Kidney (tissue), 14 donors: ENCODE data around the gene TDP1. TPM values are rescaled to one million over a fixed set of nuclear protein-coding genes. Genes with fewer than 3 reads are reported as not detected.

ENCODE experiments used
- DNase-seq, 5 donors: peaks; one replicate each; pipeline ENCODE4 v3.0.0-alpha.2; 2013 to 2020
- FAIRE-seq: peaks from 2 replicates; lab custom pipeline; 2012; peaks lifted over from hg19 to GRCh38; lab: Jason Lieb, UNC
- H3K27ac ChIP-seq, 2 donors: one replicate each; pipeline ENCODE4 v1.7.0; 2013; ENCODE audit warnings: low read depth in 2 of 2, low read length in 2 of 2, inconsistent platforms in 1 of 2
- H3K27me3 ChIP-seq: one replicate; pipeline ENCODE4 v1.7.1; 2013; ENCODE audit warnings: low read length, inconsistent platforms; ENCODE audit not compliant: control insufficient read depth, insufficient read depth
- H3K36me3 ChIP-seq, 3 donors: one replicate each; pipeline versions ENCODE4 v1.7.0 to v1.7.1; 2013; ENCODE audit warnings: low read length in 3 of 3, control low read depth in 1 of 3, inconsistent platforms in 1 of 3; ENCODE audit not compliant: insufficient read depth in 3 of 3, control insufficient read depth in 2 of 3
- H3K4me1 ChIP-seq, 3 donors: one replicate each; pipeline versions ENCODE4 v1.7.0 to v1.7.1; 2013; ENCODE audit warnings: low read length in 3 of 3, inconsistent platforms in 1 of 3, low read depth in 1 of 3; ENCODE audit not compliant: control insufficient read depth in 2 of 3, insufficient read depth in 2 of 3
- H3K4me3 ChIP-seq, 3 donors: one replicate each; pipeline versions ENCODE4 v1.7.0 to v1.8.1; 2013; ENCODE audit warnings: low read length in 3 of 3, control low read depth in 1 of 3, inconsistent platforms in 1 of 3
- H3K9ac ChIP-seq, 3 donors: one replicate each; pipeline versions ENCODE4 v1.7.0 to v1.7.1; 2013; ENCODE audit warnings: low read length in 3 of 3, control low read depth in 1 of 3, inconsistent platforms in 1 of 3
- H3K9me3 ChIP-seq, 3 donors: one replicate each; pipeline versions ENCODE4 v1.7.0 to v1.7.1; 2013; ENCODE audit warnings: low read length in 3 of 3, control low read depth in 1 of 3, inconsistent platforms in 1 of 3; ENCODE audit not compliant: control insufficient read depth in 2 of 3, insufficient read depth in 1 of 3
- CTCF ChIP-seq: IDR thresholded peaks from 3 replicates; pipeline ENCODE4 v1.5.1; 2012; ENCODE audit warnings: mild to moderate bottlenecking, moderate library complexity, borderline replicate concordance; ENCODE audit not compliant: insufficient read depth; ENCODE audit errors: extremely low read depth
- intact Hi-C: fragments of 100-400 bp; cut with DNase I; formaldehyde crosslinking; loops from one replicate; pipeline ENCODE4 v1.11.1; 2022
- polyA plus RNA-seq: library from polyadenylated mRNA; stranded (reverse); fragments of 350-450 nt; fragmentation: Illumina TruSeq; extraction: RNeasy Lipid Tissue Mini Kit (QIAGEN cat#74804); gene quantifications from one replicate; pipeline ENCODE4 v1.2.3, GENCODE V29; 2014; ENCODE audit warnings: low read depth, low replicate concordance; ENCODE audit not compliant: insufficient read depth
- total RNA-seq: library from RNA; stranded (reverse); fragmentation: NEBNext Ultra II Directional; extraction: Animal tissue kit (Norgen Biotek cat#: 25700); gene quantifications from one replicate; pipeline ENCODE4 v1.2.1, GENCODE V29; 2021
- donor health status: control.
- donor health status: control.
- donor health status: control.
- donor health status: control.
- donor health status: control.
- donor health status: DM: yes; HTN: yes; CAD: no.
- donor health status: Normal renal cell carcinoma (clear cell type).

Gene TDP1
- total and polyA plus RNA-seq, 2 donors from 2014 or later = 4.8 to 15.7 TPM

- TF ChIP-seq CTCF = peak; percentile 87
- FAIRE-seq (peak; percentile 96), DNase-seq (peak in 4 of 5 donors; percentile 51 to 86 (median 76))
- intact Hi-C loops = loop anchor here (10.0 kb wide), 1 partner anchor 890 kb away; no protein-coding TSS in a partner anchor
- H3K27ac ChIP-seq = no peak overlapping the region
- no peaks in the 10 kb centered on the region for H3K36me3 ChIP-seq
- H3K27me3 ChIP-seq = no peaks in the 10 kb centered on the region
- H3K9ac ChIP-seq = no peak overlapping the region
- no peaks in the 10 kb centered on the region for H3K9me3 ChIP-seq
- H3K4me3 ChIP-seq = peak overlapping the region in 1 of 3 donors; percentile 35
- peaks cover 0 to 12% (median 5%) of the 10 kb centered on the region in 3 donors for H3K4me1 ChIP-seq
Measured at GRCh38 chr14:89915114-89915878, 40.4 kb upstream of the TDP1 start.

GRCh38 chr14:89918721-89919120 lies 37.0 kb upstream of the TDP1 start:
- no peak overlapping the region for H3K4me3 ChIP-seq
- intact Hi-C loops = loop anchor here (10.0 kb wide), 1 partner anchor 894 kb away; no protein-coding TSS in a partner anchor
- H3K9ac ChIP-seq = no peak overlapping the region
- H3K9me3 ChIP-seq = no peaks in the 10 kb centered on the region
- H3K27ac ChIP-seq = no peak overlapping the region
- H3K36me3 ChIP-seq = no peaks in the 10 kb centered on the region
- FAIRE-seq (no peak), DNase-seq (no peak)
- TF ChIP-seq CTCF = no peak
- H3K4me1 ChIP-seq = no peaks in the 10 kb centered on the region
- no peaks in the 10 kb centered on the region for H3K27me3 ChIP-seq

GRCh38 chr14:89920056-89920455 lies 35.7 kb upstream of the TDP1 start:
- no peaks in the 10 kb centered on the region for H3K27me3 ChIP-seq
- intact Hi-C loops = no loop called here
- no peak overlapping the region for H3K27ac ChIP-seq
- H3K36me3 ChIP-seq = no peaks in the 10 kb centered on the region
- H3K4me3 ChIP-seq = no peak overlapping the region
- no peak for TF ChIP-seq CTCF
- no peak overlapping the region for H3K9ac ChIP-seq
- FAIRE-seq (no peak), DNase-seq (no peak)
- H3K4me1 ChIP-seq = peaks cover 0 to 8% (median 0%) of the 10 kb centered on the region in 3 donors
- no peaks in the 10 kb centered on the region for H3K9me3 ChIP-seq
